HG03342 (cell line): ENCODE data around the gene LRRC7.

Experiments used
- ATAC-seq: cut with Tn5 transposase; IDR thresholded peaks from one replicate; pipeline ENCODE4 v1.9.1; 2021; ENCODE audit warnings: mild to moderate bottlenecking, moderate library complexity; ENCODE audit not compliant: unreplicated experiment

LRRC7 gene

GRCh38 chr1:69587391-69587790, 19.7 kb downstream of the LRRC7 start:
- ATAC-seq: no peak

GRCh38 chr1:69589799-69590198, 22.1 kb downstream of the LRRC7 start:
- ATAC-seq: no peak

GRCh38 chr1:69592341-69592740, 24.6 kb downstream of the LRRC7 start:
- ATAC-seq: no peak

- no peak for ATAC-seq
These were observed 27.8 kb downstream of the LRRC7 start for GRCh38 chr1:69595486-69595885.

GRCh38 chr1:69611316-69611715, 43.6 kb downstream of the LRRC7 start:
- no peak for ATAC-seq

- no peak for ATAC-seq
These were observed 45.7 kb downstream of the LRRC7 start for GRCh38 chr1:69613414-69613813.

- no peak for ATAC-seq
These were observed 71.0 kb downstream of the LRRC7 start for GRCh38 chr1:69638673-69639072.

- no peak for ATAC-seq
These were observed 71.4 kb downstream of the LRRC7 start for GRCh38 chr1:69639159-69639558.

GRCh38 chr1:69643266-69643665, 75.5 kb downstream of the LRRC7 start:
- no peak for ATAC-seq

- ATAC-seq: no peak
These were observed 77.8 kb downstream of the LRRC7 start for GRCh38 chr1:69645477-69645876.

GRCh38 chr1:69648486-69648885, 80.8 kb downstream of the LRRC7 start:
- no peak for ATAC-seq

GRCh38 chr1:69649383-69649990, 81.8 kb downstream of the LRRC7 start:
- no peak for ATAC-seq

GRCh38 chr1:69650779-69651178, 83.1 kb downstream of the LRRC7 start:
- no peak for ATAC-seq

- no peak for ATAC-seq
These were observed 83.9 kb downstream of the LRRC7 start for GRCh38 chr1:69651656-69652055.

- no peak for ATAC-seq
These were observed 90.2 kb downstream of the LRRC7 start for GRCh38 chr1:69657971-69658370.

GRCh38 chr1:69661686-69662085, 94.0 kb downstream of the LRRC7 start:
- ATAC-seq: no peak

- ATAC-seq: no peak
These were observed 94.6 kb downstream of the LRRC7 start for GRCh38 chr1:69662321-69662720.

- no peak for ATAC-seq
These were observed 103.8 kb downstream of the LRRC7 start for GRCh38 chr1:69671363-69672010.

- no peak for ATAC-seq
These were observed 105.6 kb downstream of the LRRC7 start for GRCh38 chr1:69673321-69673720.

GRCh38 chr1:69679965-69680364, 112.2 kb downstream of the LRRC7 start:
- ATAC-seq: no peak

GRCh38 chr1:69686367-69686984, 118.8 kb downstream of the LRRC7 start:
- ATAC-seq: no peak

- ATAC-seq: no peak
These were observed 120.5 kb downstream of the LRRC7 start for GRCh38 chr1:69688193-69688592.
